Osteoblast (primary cell): ENCODE measurements around the gene RECK. TPM values are rescaled to one million over a fixed set of nuclear protein-coding genes. Genes with fewer than 3 reads are reported as not detected.

Experiments used
- DNase-seq: peaks from one replicate; pipeline ENCODE4 v3.0.0; 2011; ENCODE audit warnings: low spot score, mixed read lengths; ENCODE audit not compliant: insufficient read length; ENCODE audit errors: missing footprints
- H2AFZ ChIP-seq: 2 replicates; pipeline ENCODE4 v1.6.0; 2011; ENCODE audit warnings: mild to moderate bottlenecking, low read length
- H3K27ac ChIP-seq: 2 replicates; pipeline ENCODE4 v1.5.1; 2011; ENCODE audit warnings: mild to moderate bottlenecking, low read depth, low read length, moderate library complexity
- H3K27me3 ChIP-seq: 2 replicates; pipeline ENCODE4 v1.6.0; 2012; ENCODE audit warnings: mild to moderate bottlenecking, control low read depth, inconsistent platforms, low read length, moderate library complexity; ENCODE audit not compliant: insufficient read depth
- H3K36me3 ChIP-seq: 2 replicates; pipeline ENCODE4 v1.5.1; 2011; ENCODE audit warnings: mild to moderate bottlenecking, low read length, control low read depth, moderate library complexity; ENCODE audit not compliant: insufficient read depth
- H3K4me1 ChIP-seq: 2 replicates; pipeline ENCODE4 v1.5.1; 2011; ENCODE audit warnings: mild to moderate bottlenecking, low read length, control low read depth, moderate library complexity; ENCODE audit not compliant: insufficient read depth
- H3K4me2 ChIP-seq: 2 replicates; pipeline ENCODE4 v1.6.0; 2011; ENCODE audit warnings: mild to moderate bottlenecking, low read length; ENCODE audit not compliant: insufficient read depth
- H3K4me3 ChIP-seq: fragments of 200-600 bp; sonication (generic); 3 replicates; pipeline ENCODE4 v1.5.1; 2012; ENCODE audit warnings: mild to moderate bottlenecking, low read length, inconsistent platforms; ENCODE audit not compliant: insufficient read depth
- H3K79me2 ChIP-seq: 2 replicates; pipeline ENCODE4 v1.6.0; 2012; ENCODE audit warnings: mild to moderate bottlenecking, low read length, control low read depth, inconsistent platforms; ENCODE audit not compliant: insufficient read depth
- H3K9me3 ChIP-seq: 2 replicates; pipeline ENCODE4 v1.5.1; 2011; ENCODE audit warnings: low read depth, low read length, control low read depth
- H4K20me1 ChIP-seq: 2 replicates; pipeline ENCODE4 v1.6.0; 2012; ENCODE audit warnings: mild to moderate bottlenecking, low read length, control low read depth; ENCODE audit not compliant: insufficient read depth
- total RNA-seq: library from RNA; depleted of rRNA; stranded (reverse); fragments of >200 nt; gene quantifications from 2 replicates; pipeline ENCODE4 v1.2.3, GENCODE V29; 2012
- TF ChIP-seq, protein P1 (sequence below): IDR thresholded peaks from 2 replicates; pipeline ENCODE4 v1.5.1; 2011; ENCODE audit warnings: mild to moderate bottlenecking, low read depth, low read length, moderate library complexity; ENCODE audit errors: extremely low read depth

RECK gene
- total RNA-seq, 1 donor = 31.5 TPM

DNA sequence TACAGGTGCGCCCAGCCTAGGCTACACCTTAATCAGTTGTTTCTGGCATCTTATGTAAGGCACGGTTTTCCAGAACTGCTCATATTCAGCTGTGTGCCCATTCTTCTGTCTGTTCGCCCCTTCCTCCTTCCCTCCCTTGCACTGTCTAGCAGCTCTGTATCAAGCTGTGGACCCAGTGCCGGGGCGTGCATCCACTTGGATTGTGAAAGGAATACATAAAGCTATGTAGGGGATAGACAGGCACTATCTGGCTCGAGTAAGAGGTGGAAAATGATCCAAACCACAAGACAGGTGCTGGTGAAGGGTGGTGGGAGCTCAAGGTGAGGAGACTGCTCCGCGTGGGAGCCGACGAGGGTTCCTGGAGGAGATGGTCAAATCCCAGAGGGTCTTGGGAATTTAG lies 101.8 kb downstream of the RECK start:
- TF ChIP-seq, protein P1, sequence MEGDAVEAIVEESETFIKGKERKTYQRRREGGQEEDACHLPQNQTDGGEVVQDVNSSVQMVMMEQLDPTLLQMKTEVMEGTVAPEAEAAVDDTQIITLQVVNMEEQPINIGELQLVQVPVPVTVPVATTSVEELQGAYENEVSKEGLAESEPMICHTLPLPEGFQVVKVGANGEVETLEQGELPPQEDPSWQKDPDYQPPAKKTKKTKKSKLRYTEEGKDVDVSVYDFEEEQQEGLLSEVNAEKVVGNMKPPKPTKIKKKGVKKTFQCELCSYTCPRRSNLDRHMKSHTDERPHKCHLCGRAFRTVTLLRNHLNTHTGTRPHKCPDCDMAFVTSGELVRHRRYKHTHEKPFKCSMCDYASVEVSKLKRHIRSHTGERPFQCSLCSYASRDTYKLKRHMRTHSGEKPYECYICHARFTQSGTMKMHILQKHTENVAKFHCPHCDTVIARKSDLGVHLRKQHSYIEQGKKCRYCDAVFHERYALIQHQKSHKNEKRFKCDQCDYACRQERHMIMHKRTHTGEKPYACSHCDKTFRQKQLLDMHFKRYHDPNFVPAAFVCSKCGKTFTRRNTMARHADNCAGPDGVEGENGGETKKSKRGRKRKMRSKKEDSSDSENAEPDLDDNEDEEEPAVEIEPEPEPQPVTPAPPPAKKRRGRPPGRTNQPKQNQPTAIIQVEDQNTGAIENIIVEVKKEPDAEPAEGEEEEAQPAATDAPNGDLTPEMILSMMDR = no peak
- Histone ChIP-seq H3K4me2 (no peak overlapping the region), H3K9me3 (no peaks in the 10 kb centered on the region), H2AFZ (no peak overlapping the region), H3K27ac (no peak overlapping the region), H3K79me2 (peaks cover 46% of the 10 kb centered on the region), H3K4me3 (no peak overlapping the region), H3K27me3 (no peaks in the 10 kb centered on the region), H4K20me1 (peaks cover 6% of the 10 kb centered on the region), H3K4me1 (peaks cover 25% of the 10 kb centered on the region), H3K36me3 (peaks cover 4% of the 10 kb centered on the region)
- no peak for DNase-seq

DNA sequence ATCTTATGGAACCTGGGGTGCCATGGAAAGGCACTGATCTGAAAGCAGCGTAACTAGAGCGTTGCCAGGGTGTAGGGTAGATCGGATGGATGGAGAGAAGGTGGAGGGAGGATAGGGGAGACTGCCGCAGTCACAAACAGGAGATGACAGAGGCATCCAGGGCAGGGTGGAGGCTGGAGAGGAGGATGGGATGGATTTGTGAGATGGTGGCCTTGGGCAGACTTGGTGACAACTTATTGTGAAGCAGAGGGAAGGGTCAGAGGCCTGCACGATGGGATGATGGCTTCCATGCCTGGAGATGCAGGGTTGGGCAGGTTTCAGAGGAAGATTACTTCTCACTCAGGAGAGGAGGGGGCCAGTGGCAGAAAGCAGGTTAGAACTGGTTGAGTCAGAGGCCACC lies 102.2 kb downstream of the RECK start:
- DNase-seq = no peak
- H3K4me2 ChIP-seq = no peak overlapping the region
- peaks cover 25% of the 10 kb centered on the region for H3K4me1 ChIP-seq
- no peaks in the 10 kb centered on the region for H3K9me3 ChIP-seq
- H3K27me3 ChIP-seq = no peaks in the 10 kb centered on the region
- no peak overlapping the region for H2AFZ ChIP-seq
- no peak overlapping the region for H3K27ac ChIP-seq
- no peak overlapping the region for H3K4me3 ChIP-seq
- H4K20me1 ChIP-seq = peaks cover 6% of the 10 kb centered on the region
- TF ChIP-seq, protein P1 = no peak
- H3K79me2 ChIP-seq = peaks cover 46% of the 10 kb centered on the region
- peaks cover 8% of the 10 kb centered on the region for H3K36me3 ChIP-seq

DNA sequence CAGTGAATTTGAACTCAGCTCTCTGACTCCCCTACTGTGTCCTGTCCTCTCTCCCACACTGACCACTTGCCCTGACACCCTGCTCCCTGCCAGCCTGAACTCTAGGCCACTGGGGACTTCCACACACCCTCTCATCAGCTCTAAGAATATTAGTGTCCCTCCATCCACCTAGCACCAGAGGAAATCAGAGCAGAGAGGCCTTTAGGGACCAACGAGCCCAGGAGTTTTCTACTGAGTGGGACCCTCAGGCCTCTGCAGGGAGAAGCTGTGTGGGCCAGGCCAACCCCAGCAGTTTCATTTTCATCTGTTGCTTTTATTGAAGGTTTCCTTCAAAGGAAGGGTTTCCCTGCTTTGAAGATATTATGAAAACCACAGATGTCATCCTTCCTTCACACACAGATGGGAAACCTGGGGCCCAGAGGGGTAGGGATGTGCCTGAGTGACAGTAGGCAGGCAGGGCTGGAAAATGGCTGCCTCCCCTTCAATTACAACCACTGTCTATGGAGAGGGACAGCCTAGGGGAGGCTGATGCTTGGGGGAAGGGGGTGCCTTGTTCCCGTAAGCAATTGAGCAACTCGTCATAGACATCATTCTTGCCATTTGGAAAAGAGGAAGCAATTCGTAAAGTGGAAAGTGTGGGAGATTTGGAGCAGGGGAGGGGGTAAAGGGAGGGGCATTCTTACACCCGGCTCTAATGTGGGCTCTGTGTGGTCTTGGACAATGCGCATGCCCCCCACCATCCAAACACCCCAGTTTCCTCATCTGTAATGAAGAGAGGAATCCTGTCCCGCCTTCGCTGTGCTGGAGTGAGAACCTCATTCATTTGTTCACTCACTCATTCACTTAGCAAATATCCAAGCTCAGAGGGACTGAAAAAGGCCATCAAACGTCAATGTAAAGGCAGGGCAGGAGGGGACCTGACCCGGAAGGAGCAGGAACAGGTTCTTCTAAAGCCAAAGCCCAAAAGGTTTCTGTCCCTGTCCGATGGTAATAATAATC lies 103.7 kb downstream of the RECK start:
- Histone ChIP-seq H3K4me3 (no peak overlapping the region), H4K20me1 (peaks cover 6% of the 10 kb centered on the region), H3K27ac (no peak overlapping the region), H3K79me2 (peaks cover 53% of the 10 kb centered on the region), H2AFZ (no peak overlapping the region), H3K36me3 (peaks cover 9% of the 10 kb centered on the region), H3K4me2 (no peak overlapping the region), H3K9me3 (no peaks in the 10 kb centered on the region), H3K27me3 (no peaks in the 10 kb centered on the region), H3K4me1 (peaks cover 23% of the 10 kb centered on the region)
- TF ChIP-seq, protein P1 = no peak
- DNase-seq = peak; percentile 66

DNA sequence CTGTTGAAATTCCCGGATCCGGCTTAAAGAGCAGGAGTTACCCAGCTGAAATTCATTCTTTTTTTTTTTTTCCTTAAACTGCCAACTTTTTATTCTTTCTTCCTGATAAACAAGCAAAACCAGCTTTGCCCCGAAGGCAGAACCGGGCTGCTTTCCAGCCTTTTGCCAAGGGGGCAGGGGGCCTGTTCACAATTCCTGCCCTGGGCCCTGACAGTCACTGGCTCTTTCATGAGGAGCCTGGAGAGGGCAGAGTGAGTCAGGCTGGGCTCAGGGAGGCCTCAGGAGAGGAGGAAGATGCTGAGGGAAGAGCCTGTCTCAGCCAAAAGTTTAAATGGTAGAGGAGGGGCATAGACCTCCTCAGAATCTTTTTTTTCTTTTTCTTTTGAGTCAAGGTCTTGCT lies 104.6 kb downstream of the RECK start:
- H3K9me3 ChIP-seq = no peaks in the 10 kb centered on the region
- H3K36me3 ChIP-seq = peaks cover 9% of the 10 kb centered on the region
- peak; percentile 86 for DNase-seq
- no peak overlapping the region for H2AFZ ChIP-seq
- H3K27me3 ChIP-seq = no peaks in the 10 kb centered on the region
- peaks cover 6% of the 10 kb centered on the region for H4K20me1 ChIP-seq
- TF ChIP-seq, protein P1 = peak; percentile 59
- no peak overlapping the region for H3K4me3 ChIP-seq
- H3K79me2 ChIP-seq = peaks cover 56% of the 10 kb centered on the region
- no peak overlapping the region for H3K27ac ChIP-seq
- no peak overlapping the region for H3K4me2 ChIP-seq
- peaks cover 15% of the 10 kb centered on the region for H3K4me1 ChIP-seq
